HCT116 (cell line): Measurements from ENCODE around the gene NDST3. TPM values are rescaled to one million over a fixed set of nuclear protein-coding genes. Genes with fewer than 3 reads are reported as not detected.

Experiments
- ATAC-seq: fragments of 200-7000 bp; cut with Tn5 transposase; 2 replicates; pipeline ENCODE4 v1.9.1; 2020; ENCODE audit warnings: mild to moderate bottlenecking, moderate library complexity
- BruUV-seq: library from RNA; stranded (reverse); fragments of 400-500 nt; replicated peaks from 2 replicates; lab custom pipeline; 2021; lab: Mats Ljungman, UMichigan
- CTCF ChIA-PET: fragments of 300-600 bp; sonication (Branson Sonifier 250); formaldehyde crosslinking; loops from one replicate; lab custom pipeline; 2021; ENCODE audit warnings: antibody characterized with exemption; lab: Charles Lee
- POLR2A ChIA-PET: fragments of 300-600, 350-600 bp; sonication (Branson Sonifier 250); formaldehyde crosslinking; loops from one replicate; lab custom pipeline; 2021; ENCODE audit warnings: antibody characterized with exemption; lab: Charles Lee
- RAD21 ChIA-PET, 2 experiments: fragments of 300-600 bp; sonication (Branson Sonifier 250); formaldehyde crosslinking; loops; one replicate each; lab custom pipeline; 2023; ENCODE audit warnings: low total read pairs in 2 of 2; ENCODE audit not compliant: uncharacterized antibody in 2 of 2, unreplicated experiment in 2 of 2, low non-redundant PET in 1 of 2; lab: Charles Lee
- DNase-seq: peaks from one replicate; pipeline ENCODE4 v3.0.0-alpha.2; 2010; ENCODE audit warnings: low read depth, low spot score
- H2AFZ ChIP-seq: fragments of 200-600 bp; shearing (Covaris generic), sonication (generic); 2 replicates; pipeline ENCODE4 v1.6.1; 2017; ENCODE audit warnings: low read depth, mixed run types, mixed read lengths, antibody characterized with exemption, low read length; ENCODE audit not compliant: poor library complexity, severe bottlenecking
- H3K27ac ChIP-seq: 2 replicates; pipeline ENCODE4 v1.5.1; 2012; ENCODE audit warnings: low read depth, low read length
- H3K27me3 ChIP-seq: fragments of 200-600 bp; sonication (generic); 2 replicates; pipeline ENCODE4 v1.6.1; 2016; ENCODE audit warnings: mixed run types, low read length, mixed read lengths; ENCODE audit not compliant: insufficient read depth
- H3K36me3 ChIP-seq, 2 experiments: fragments of 200-500 bp in 1 of 2; fragments of 200-600 bp in 1 of 2; sonication (Bioruptor generic) in 1 of 2; sonication (generic) in 1 of 2; 2 replicates each; pipeline versions ENCODE4 v1.5.1 to v1.6.1; 2014 to 2016; ENCODE audit warnings: low read length in 2 of 2, inconsistent platforms in 1 of 2, mixed read lengths in 1 of 2, mixed run types in 1 of 2; ENCODE audit not compliant: insufficient read depth in 2 of 2, control insufficient read depth in 1 of 2
- H3K4me1 ChIP-seq, 2 experiments: fragments of 200-600 bp in 1 of 2; sonication (generic) in 1 of 2; 2 replicates each; pipeline versions ENCODE4 v1.5.1 to v1.6.1; 2012 to 2017; ENCODE audit warnings: low read length in 2 of 2, inconsistent platforms in 1 of 2, mild to moderate bottlenecking in 1 of 2, mixed read lengths in 1 of 2, mixed run types in 1 of 2, moderate library complexity in 1 of 2; ENCODE audit not compliant: insufficient read depth in 2 of 2, control insufficient read depth in 1 of 2
- H3K4me2 ChIP-seq: fragments of 200-600 bp; sonication (generic); 2 replicates; pipeline ENCODE4 v1.6.1; 2017; ENCODE audit warnings: mixed run types, low read length, mixed read lengths
- H3K4me3 ChIP-seq, 2 experiments: fragments of 200-600 bp in 1 of 2; sonication (generic) in 1 of 2; replicated peaks in 1 of 2; 2 replicates each; pipeline ENCODE4 v1.5.1; 2011 to 2016; ENCODE audit warnings: low read length in 2 of 2, control low read depth in 1 of 2, low read depth in 1 of 2, mild to moderate bottlenecking in 1 of 2, mixed read lengths in 1 of 2, mixed run types in 1 of 2
- H3K79me2 ChIP-seq: fragments of 200-600 bp; sonication (generic); 2 replicates; pipeline ENCODE4 v1.6.1; 2017; ENCODE audit warnings: mild to moderate bottlenecking, mixed run types, low read length, moderate library complexity, mixed read lengths; ENCODE audit not compliant: insufficient read depth
- H3K9ac ChIP-seq: fragments of 200-600 bp; sonication (generic); 2 replicates; pipeline ENCODE4 v1.6.1; 2016; ENCODE audit warnings: low read length, mixed read lengths
- H3K9me2 ChIP-seq: fragments of 200-600 bp; sonication (generic), shearing (Covaris generic); 2 replicates; pipeline ENCODE4 v1.6.1; 2017; ENCODE audit warnings: mixed run types, mild to moderate bottlenecking, moderate library complexity; ENCODE audit not compliant: insufficient read depth
- H3K9me3 ChIP-seq, 2 experiments: fragments of 200-500 bp in 1 of 2; fragments of 200-600 bp in 1 of 2; sonication (Bioruptor generic) in 1 of 2; sonication (generic) in 1 of 2; 2 replicates each; pipeline ENCODE4 v1.6.1; 2014 to 2017; ENCODE audit warnings: low read length in 2 of 2, mixed read lengths in 2 of 2, inconsistent platforms in 1 of 2, low read depth in 1 of 2, mild to moderate bottlenecking in 1 of 2, mixed run types in 1 of 2, moderate library complexity in 1 of 2; ENCODE audit not compliant: control insufficient read depth in 1 of 2, insufficient read depth in 1 of 2
- H4K20me1 ChIP-seq: fragments of 200-600 bp; sonication (generic), shearing (Covaris generic); 2 replicates; pipeline ENCODE4 v1.6.1; 2017; ENCODE audit warnings: mixed run types, mild to moderate bottlenecking, moderate library complexity; ENCODE audit not compliant: insufficient read depth
- ATF3 ChIP-seq: IDR thresholded peaks from 2 replicates; pipeline ENCODE4 v1.6.1; 2012
- CEBPB ChIP-seq: IDR thresholded peaks from 2 replicates; pipeline ENCODE4 v1.6.1; 2012; ENCODE audit warnings: low read depth
- CTCF ChIP-seq, 3 experiments: fragments of 200-600 bp in 1 of 3; sonication (generic) in 1 of 3; IDR thresholded peaks in 2 of 3; conservative IDR thresholded peaks in 1 of 3; 2 replicates each; pipeline ENCODE4 v1.5.1; 2012 to 2017; ENCODE audit warnings: low read depth in 2 of 3, low read length in 2 of 3, antibody characterized with exemption in 1 of 3, borderline replicate concordance in 1 of 3, control low read depth in 1 of 3, mild to moderate bottlenecking in 1 of 3, mixed read lengths in 1 of 3, mixed run types in 1 of 3, moderate library complexity in 1 of 3; ENCODE audit not compliant: insufficient read depth in 1 of 3
- EGR1 ChIP-seq: IDR thresholded peaks from 2 replicates; pipeline ENCODE4 v1.6.1; 2012; ENCODE audit warnings: low read depth
- EZH2phosphoT487 ChIP-seq: fragments of 200-600 bp; IDR thresholded peaks from 2 replicates; pipeline ENCODE4 v1.6.1; 2018; ENCODE audit warnings: antibody characterized with exemption, borderline replicate concordance
- JUND ChIP-seq: IDR thresholded peaks from 2 replicates; pipeline ENCODE4 v1.6.1; 2012
- MAX ChIP-seq: IDR thresholded peaks from 2 replicates; pipeline ENCODE4 v1.6.1; 2012
- POLR2A ChIP-seq: IDR thresholded peaks from 2 replicates; pipeline ENCODE4 v1.7.0; 2011; ENCODE audit warnings: borderline replicate concordance; ENCODE audit not compliant: insufficient read depth, insufficient read length; ENCODE audit errors: extremely low read depth
- RAD21 ChIP-seq: IDR thresholded peaks from 2 replicates; pipeline ENCODE4 v1.6.1; 2012; ENCODE audit warnings: low read depth, mild to moderate bottlenecking
- SP1 ChIP-seq: IDR thresholded peaks from 2 replicates; pipeline ENCODE4 v1.6.1; 2012; ENCODE audit warnings: low read depth
- ZNF274 ChIP-seq: fragments of 200-500 bp; sonication (Bioruptor generic); IDR thresholded peaks from 2 replicates; pipeline ENCODE4 v1.6.1; 2014; ENCODE audit warnings: mild to moderate bottlenecking, low read depth, low read length, inconsistent platforms
- intact Hi-C: fragments of 100-400 bp; cut with micrococcal nuclease; formaldehyde crosslinking; loops from 2 replicates; pipeline ENCODE4 v1.10.0; 2022
- total RNA-seq: library from RNA; stranded (reverse); gene quantifications from one replicate; pipeline ENCODE4 v1.2.1, GENCODE V29; 2021; ENCODE audit not compliant: unreplicated experiment

Gene NDST3
- total RNA-seq, 1 experiment from 2014 or later, result not detected

GRCh38 chr4:118270492-118270891 lies 236.2 kb downstream of the NDST3 start:
- ChIA-PET CTCF (interaction anchor here (0.6 to 1.2 kb wide), 4 partner anchors 9 to 1136 kb away, joined by 3 to 5 read pairs (median 4); partner anchors contain the start of gene NDST3), POLR2A (no interaction called here)
- no peaks in the 10 kb centered on the region for H3K79me2 ChIP-seq
- intact Hi-C loops, result loop anchor here (5.0 kb wide), 1 partner anchor 1138 kb away; no protein-coding TSS in a partner anchor
- no peak overlapping the region for H3K27ac ChIP-seq
- H2AFZ ChIP-seq, result no peak overlapping the region
- ATAC-seq (no peak), DNase-seq (peak; percentile 35)
- BruUV-seq, result no TSS peak
- H3K4me1 ChIP-seq, result no peaks in the 10 kb centered on the region
- H3K9ac ChIP-seq, result no peak overlapping the region
- H4K20me1 ChIP-seq, result no peaks in the 10 kb centered on the region
- no peaks in the 10 kb centered on the region for H3K9me3 ChIP-seq
- no peak overlapping the region for H3K4me3 ChIP-seq
- no peaks in the 10 kb centered on the region for H3K9me2 ChIP-seq
- TF ChIP-seq EZH2phosphoT487 (no peak), ATF3 (no peak), CTCF (IDR thresholded peaks at IDR 0.05 in 2 of 3, conservative IDR thresholded peaks at IDR 0.05 in 1 of 3; ENCODE audit: borderline replicate concordance in 1 of 3, insufficient read depth in 1 of 3, low read depth in 2 of 3, low read length in 2 of 3) (peak in 2 of 3 experiments; percentile 40 to 69; a peak in 3 of 6 replicates), EGR1 (no peak), CEBPB (no peak), JUND (no peak), RAD21 (peak; percentile 68), ZNF274 (no peak), SP1 (no peak), POLR2A (no peak), MAX (no peak)
- TF ChIP-seq, all 23 proteins: peak for 2
- Histone ChIP-seq H3K36me3 (no peaks in the 10 kb centered on the region), H3K27me3 (no peaks in the 10 kb centered on the region), H3K4me2 (no peak overlapping the region)
- RAD21 ChIA-PET, result interaction anchor here in 1 of 2 experiments (0.7 kb wide), 1 partner anchor 237 kb away, joined by 3 read pairs; no protein-coding TSS in a partner anchor
